ENCODE results near the gene OR13J1. TPM values are rescaled to one million over a fixed set of nuclear protein-coding genes. Genes with fewer than 3 reads are reported as not detected.

The OR13J1 gene
- total RNA-seq, 2 experiments from 2014 or later: not detected

DNA sequence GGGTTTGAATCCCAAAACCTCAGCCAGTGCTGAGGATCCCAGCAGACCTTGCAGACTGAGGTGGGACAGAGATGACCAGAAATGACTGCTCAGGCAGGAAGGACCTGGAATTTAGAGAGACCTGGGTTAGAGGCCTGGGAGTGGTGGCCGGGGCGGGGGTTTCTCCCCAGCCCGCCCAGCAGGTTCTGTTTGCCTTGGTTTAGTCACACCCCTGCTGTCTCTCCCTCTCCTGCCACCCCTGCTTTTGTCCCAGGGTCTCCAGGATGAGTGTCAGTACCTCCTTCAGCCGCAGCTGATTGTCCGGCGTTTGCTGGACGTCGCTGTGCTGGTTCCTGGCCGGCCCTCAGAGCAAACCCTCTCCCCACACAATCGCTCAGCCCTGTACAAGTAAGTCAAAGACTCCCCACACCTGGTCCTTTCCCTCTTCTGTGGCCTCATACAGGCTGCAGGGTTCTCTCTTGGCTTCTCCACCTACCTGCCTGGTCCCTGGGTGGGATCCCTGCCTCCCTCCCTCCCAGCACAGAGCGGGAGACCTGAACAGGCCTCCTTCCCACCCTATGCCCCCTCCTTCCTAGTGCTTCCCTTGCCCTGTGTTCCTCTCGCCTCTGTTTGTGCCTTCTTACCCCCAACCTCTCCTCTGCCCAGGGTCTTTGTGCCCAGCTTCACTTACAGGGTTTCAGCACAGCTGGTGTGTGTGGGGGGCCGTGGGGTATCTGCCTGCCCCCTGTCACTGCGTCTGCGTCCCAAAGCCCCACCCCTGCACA, 29.1 kb downstream of the OR13J1 start:
- Mint-ChIP-seq H3K4me3 (no peak overlapping the region), H3K27ac (no peak overlapping the region), H3K4me1 (ENCODE audit: low read depth) (peaks cover 22% of the 10 kb centered on the region), H3K36me3 (ENCODE audit: low read depth) (peaks cover 4% of the 10 kb centered on the region), H3K27me3 (no peaks in the 10 kb centered on the region), H3K9me3 (no peaks in the 10 kb centered on the region)
- ChIA-PET POLR2A (no interaction called here), CTCF (no interaction called here)
- ATAC-seq (ENCODE audit: poor library complexity): no peak
- H3K4me3 ChIP-seq (ENCODE audit: low read length): no peak overlapping the region
- TF ChIP-seq, protein P1, sequence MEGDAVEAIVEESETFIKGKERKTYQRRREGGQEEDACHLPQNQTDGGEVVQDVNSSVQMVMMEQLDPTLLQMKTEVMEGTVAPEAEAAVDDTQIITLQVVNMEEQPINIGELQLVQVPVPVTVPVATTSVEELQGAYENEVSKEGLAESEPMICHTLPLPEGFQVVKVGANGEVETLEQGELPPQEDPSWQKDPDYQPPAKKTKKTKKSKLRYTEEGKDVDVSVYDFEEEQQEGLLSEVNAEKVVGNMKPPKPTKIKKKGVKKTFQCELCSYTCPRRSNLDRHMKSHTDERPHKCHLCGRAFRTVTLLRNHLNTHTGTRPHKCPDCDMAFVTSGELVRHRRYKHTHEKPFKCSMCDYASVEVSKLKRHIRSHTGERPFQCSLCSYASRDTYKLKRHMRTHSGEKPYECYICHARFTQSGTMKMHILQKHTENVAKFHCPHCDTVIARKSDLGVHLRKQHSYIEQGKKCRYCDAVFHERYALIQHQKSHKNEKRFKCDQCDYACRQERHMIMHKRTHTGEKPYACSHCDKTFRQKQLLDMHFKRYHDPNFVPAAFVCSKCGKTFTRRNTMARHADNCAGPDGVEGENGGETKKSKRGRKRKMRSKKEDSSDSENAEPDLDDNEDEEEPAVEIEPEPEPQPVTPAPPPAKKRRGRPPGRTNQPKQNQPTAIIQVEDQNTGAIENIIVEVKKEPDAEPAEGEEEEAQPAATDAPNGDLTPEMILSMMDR (IDR thresholded peaks at IDR 0.05): no peak
- H3K36me3 ChIP-seq (ENCODE audit: insufficient read depth, low read length): no peaks in the 10 kb centered on the region
- intact Hi-C loops (cut with DNase I, micrococcal nuclease): no loop called here
- H3K4me1 ChIP-seq (ENCODE audit: insufficient read depth, low read length): peaks cover 19% of the 10 kb centered on the region
- H3K27me3 ChIP-seq (ENCODE audit: control insufficient read depth in 1 of 2, insufficient read depth in 2 of 2, low read length in 2 of 2): no peaks in the 10 kb centered on the region
- no peaks in the 10 kb centered on the region for H3K9me3 ChIP-seq (ENCODE audit: control insufficient read depth in 1 of 2, insufficient read depth in 1 of 2, low read length in 2 of 2)
- no peak for DNase-seq
- H3K27ac ChIP-seq (ENCODE audit: low read depth in 1 of 2, low read length in 2 of 2): no peak overlapping the region

DNA sequence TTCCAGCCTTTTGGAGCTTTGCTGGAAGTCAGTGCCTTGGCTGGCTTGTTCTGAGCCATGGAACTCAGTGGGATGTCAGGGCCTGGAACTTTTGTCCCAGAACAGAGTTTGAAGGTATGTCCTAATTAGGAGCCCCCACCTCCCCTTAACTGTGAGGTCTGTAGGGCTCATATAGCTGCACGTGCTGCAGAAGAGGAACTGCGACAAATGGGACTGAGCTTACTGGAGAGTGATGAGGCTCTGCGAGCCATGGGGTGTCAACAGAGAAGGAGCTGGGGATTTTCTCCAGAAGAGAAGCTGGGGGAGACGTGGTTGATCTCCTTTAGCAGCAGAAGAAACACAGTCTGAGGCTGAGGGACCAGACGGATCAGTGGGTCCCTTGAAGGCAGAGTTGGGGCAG, 30.3 kb downstream of the OR13J1 start:
- CTCF ChIA-PET: no interaction called here
- DNase-seq (no peak), ATAC-seq (ENCODE audit: poor library complexity) (no peak)
- POLR2A ChIA-PET: interaction anchor here (1.0 kb wide), 1 partner anchor 11 kb away, joined by 3 read pairs; the partner anchor contains the start of genes FAM221B and TMEM8B
- no peaks in the 10 kb centered on the region for H3K9me3 Mint-ChIP-seq
- Histone ChIP-seq H3K27me3 (ENCODE audit: control insufficient read depth in 1 of 2, insufficient read depth in 2 of 2, low read length in 2 of 2) (no peaks in the 10 kb centered on the region), H3K9me3 (ENCODE audit: control insufficient read depth in 1 of 2, insufficient read depth in 1 of 2, low read length in 2 of 2) (no peaks in the 10 kb centered on the region), H3K36me3 (ENCODE audit: insufficient read depth, low read length) (no peaks in the 10 kb centered on the region), H3K4me1 (ENCODE audit: insufficient read depth, low read length) (peaks cover 8% of the 10 kb centered on the region), H3K4me3 (ENCODE audit: low read length) (no peak overlapping the region), H3K27ac (ENCODE audit: low read depth in 1 of 2, low read length in 2 of 2) (no peak overlapping the region)
- intact Hi-C loops (cut with DNase I, micrococcal nuclease): no loop called here
- no peaks in the 10 kb centered on the region for H3K27me3 Mint-ChIP-seq
- H3K36me3 Mint-ChIP-seq (ENCODE audit: low read depth): no peaks in the 10 kb centered on the region
- TF ChIP-seq, protein P1 (IDR thresholded peaks at IDR 0.05): no peak
- peaks cover 10% of the 10 kb centered on the region for H3K4me1 Mint-ChIP-seq (ENCODE audit: low read depth)
- no peak overlapping the region for H3K27ac Mint-ChIP-seq
- no peak overlapping the region for H3K4me3 Mint-ChIP-seq

DNA sequence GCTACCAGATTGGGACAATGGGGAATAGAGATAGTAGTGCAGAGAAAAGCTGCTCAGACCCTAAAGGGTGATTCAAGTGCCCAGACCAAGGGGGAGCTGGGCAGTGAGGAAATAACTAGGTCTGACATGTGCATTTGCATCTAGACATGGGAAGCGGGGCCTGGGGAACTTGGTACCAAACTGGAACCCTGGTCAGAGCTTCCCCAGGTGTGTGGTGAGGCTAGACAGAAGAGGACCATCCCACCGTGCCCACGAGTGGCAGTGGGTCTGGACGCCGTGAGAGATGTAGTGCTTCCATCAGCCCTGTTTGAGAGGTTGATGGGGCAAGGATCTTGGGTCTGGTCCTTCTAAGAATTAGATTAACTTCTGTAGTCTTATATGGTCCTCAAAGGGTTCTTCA, 33.6 kb downstream of the OR13J1 start:
- H3K27me3 Mint-ChIP-seq: no peaks in the 10 kb centered on the region
- Histone ChIP-seq H3K36me3 (ENCODE audit: insufficient read depth, low read length) (no peaks in the 10 kb centered on the region), H3K9me3 (ENCODE audit: control insufficient read depth in 1 of 2, insufficient read depth in 1 of 2, low read length in 2 of 2) (no peaks in the 10 kb centered on the region), H3K4me1 (ENCODE audit: insufficient read depth, low read length) (peaks cover 14% of the 10 kb centered on the region), H3K4me3 (ENCODE audit: low read length) (no peak overlapping the region), H3K27me3 (ENCODE audit: control insufficient read depth in 1 of 2, insufficient read depth in 2 of 2, low read length in 2 of 2) (no peaks in the 10 kb centered on the region), H3K27ac (ENCODE audit: low read depth in 1 of 2, low read length in 2 of 2) (no peak overlapping the region)
- TF ChIP-seq, protein P1 (IDR thresholded peaks at IDR 0.05): no peak
- ChIA-PET POLR2A (no interaction called here), CTCF (interaction anchor here (2.1 kb wide), 1 partner anchor 46 kb away, joined by 9 read pairs; no protein-coding TSS in a partner anchor)
- H3K9me3 Mint-ChIP-seq: no peaks in the 10 kb centered on the region
- no peak for ATAC-seq (ENCODE audit: poor library complexity)
- H3K4me1 Mint-ChIP-seq (ENCODE audit: low read depth): peaks cover 10% of the 10 kb centered on the region
- H3K4me3 Mint-ChIP-seq: no peak overlapping the region
- H3K36me3 Mint-ChIP-seq (ENCODE audit: low read depth): no peaks in the 10 kb centered on the region
- no peak for DNase-seq
- H3K27ac Mint-ChIP-seq: no peak overlapping the region
- intact Hi-C loops (cut with DNase I, micrococcal nuclease): no loop called here
